ENCODE measurements around the gene CHN1.
A peak's percentile ranks its signal among the peaks of the same experiment; 100 is the strongest.

Gene CHN1

DNA sequence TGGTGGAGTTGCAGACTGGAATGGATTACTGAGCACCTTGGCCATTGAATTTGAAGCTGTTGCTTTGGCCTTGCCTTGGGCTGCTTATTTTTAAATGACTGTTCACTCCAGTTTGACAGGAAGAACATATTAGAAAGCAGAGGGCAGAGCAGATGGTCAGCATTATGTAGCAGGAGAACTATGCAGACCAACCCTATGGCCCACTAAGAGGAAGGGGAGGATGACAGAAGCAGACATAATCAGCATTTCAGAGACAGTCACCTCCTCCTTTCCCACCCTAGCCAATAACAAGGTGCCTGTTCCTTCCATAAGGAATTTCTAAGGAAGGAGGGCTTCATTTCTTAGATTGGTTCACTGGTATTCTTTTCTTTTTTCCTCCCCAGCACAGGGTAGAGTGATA lies 243.3 kb downstream of the CHN1 start:
- in situ Hi-C loops (cut with HindIII; ENCODE audit: low sequenced_read_pairs) = no loop called here
- no peak overlapping the region for H3K4me3 ChIP-seq (ENCODE audit: low read depth, low read length)

DNA sequence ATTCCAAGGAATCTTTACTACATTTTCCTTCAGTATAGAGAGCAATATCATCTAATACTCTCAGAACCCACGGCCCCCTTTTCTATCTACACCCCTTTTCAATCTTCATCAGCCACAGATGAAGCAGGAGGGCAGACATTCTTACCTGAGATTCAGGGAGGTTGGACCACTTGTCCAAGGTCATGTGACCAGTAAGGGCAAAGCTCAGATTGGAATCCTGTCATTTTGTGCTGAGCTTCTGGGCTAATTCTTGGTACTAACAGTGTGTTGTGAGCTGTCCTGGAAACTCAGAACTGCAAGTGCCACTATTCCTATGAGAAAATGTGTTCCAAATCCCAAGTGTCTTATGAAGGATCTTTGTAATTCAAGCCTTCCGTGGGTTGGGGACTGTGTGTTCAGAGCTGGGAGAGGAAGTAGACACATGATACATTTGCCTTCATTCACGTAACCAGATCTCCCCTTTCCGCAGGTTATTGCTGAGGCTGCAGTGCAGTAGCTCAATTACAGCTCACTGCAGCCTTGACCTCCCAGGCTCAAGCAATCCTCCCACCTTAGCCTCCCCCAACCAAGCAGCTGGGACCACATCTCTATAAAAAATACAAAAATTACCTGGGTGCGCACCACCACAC lies 244.2 kb downstream of the CHN1 start:
- in situ Hi-C loops (cut with HindIII; ENCODE audit: low sequenced_read_pairs) = no loop called here
- H3K4me3 ChIP-seq (ENCODE audit: low read depth, low read length) = no peak overlapping the region
- TF ChIP-seq, protein P1, sequence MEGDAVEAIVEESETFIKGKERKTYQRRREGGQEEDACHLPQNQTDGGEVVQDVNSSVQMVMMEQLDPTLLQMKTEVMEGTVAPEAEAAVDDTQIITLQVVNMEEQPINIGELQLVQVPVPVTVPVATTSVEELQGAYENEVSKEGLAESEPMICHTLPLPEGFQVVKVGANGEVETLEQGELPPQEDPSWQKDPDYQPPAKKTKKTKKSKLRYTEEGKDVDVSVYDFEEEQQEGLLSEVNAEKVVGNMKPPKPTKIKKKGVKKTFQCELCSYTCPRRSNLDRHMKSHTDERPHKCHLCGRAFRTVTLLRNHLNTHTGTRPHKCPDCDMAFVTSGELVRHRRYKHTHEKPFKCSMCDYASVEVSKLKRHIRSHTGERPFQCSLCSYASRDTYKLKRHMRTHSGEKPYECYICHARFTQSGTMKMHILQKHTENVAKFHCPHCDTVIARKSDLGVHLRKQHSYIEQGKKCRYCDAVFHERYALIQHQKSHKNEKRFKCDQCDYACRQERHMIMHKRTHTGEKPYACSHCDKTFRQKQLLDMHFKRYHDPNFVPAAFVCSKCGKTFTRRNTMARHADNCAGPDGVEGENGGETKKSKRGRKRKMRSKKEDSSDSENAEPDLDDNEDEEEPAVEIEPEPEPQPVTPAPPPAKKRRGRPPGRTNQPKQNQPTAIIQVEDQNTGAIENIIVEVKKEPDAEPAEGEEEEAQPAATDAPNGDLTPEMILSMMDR (IDR thresholded peaks at IDR 0.05; ENCODE audit: low read depth, low read length) = no peak
- no peak for DNase-seq (ENCODE audit: low read depth, low spot score)

More for the DNA sequence above, 243.3 kb downstream of the CHN1 start:
- no peak for DNase-seq (ENCODE audit: low read depth, low spot score)
- TF ChIP-seq, protein P1 (IDR thresholded peaks at IDR 0.05; ENCODE audit: low read depth, low read length) = no peak

DNA sequence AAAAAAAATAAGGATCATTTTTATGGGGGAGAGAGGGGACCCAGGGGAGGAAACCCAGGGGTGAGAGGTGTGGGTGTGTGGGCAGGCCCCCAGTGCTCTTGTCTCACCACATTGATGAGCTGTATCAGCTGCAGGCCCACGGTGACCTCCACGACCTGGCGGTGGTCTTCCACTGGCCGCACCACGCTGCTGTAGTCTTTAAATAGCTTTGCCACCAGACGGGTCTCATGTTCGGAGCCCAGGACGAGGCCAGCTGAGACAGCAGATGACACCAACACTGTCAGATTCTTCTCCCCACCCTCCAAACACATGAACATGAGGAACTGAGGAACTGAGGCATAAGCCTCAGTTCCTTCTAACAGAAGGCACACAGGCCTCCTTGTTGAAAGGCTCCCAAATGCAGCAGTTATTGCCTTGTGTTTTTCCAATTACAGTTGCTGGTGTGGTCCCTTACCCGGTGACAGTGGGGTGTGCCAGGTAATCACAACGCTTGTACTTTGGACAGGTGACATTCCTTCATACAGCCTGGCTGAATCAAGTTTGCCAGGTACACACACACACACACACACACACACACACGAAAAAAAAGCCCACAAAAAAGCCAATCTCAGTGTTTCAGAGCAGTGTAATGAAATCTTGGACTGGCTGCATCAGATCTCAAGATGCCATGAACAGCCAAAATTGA lies 245.7 kb downstream of the CHN1 start:
- in situ Hi-C loops (cut with HindIII; ENCODE audit: low sequenced_read_pairs) = no loop called here
- no peak overlapping the region for H3K4me3 ChIP-seq (ENCODE audit: low read depth, low read length)
- TF ChIP-seq, protein P1 (IDR thresholded peaks at IDR 0.05; ENCODE audit: low read depth, low read length) = no peak
- DNase-seq (ENCODE audit: low read depth, low spot score) = no peak

DNA sequence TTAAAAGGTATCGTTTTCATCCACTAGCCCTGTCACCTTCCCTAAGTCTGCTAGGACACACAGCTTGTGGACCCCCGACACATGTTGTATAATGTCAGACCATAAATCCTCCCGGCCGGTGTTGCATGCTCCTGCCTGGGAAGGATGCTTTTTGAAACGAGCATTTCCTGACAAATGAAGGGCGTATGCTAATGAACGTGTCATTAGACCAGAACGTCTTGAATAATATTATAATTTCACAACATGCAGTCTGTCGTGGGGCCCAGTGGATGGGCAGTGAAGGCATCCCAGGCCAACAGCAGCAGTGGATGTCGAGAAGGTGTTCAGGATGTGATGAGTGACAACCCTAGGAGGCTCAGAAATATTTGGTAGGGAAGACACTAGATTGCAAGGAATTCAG lies 248.4 kb downstream of the CHN1 start:
- in situ Hi-C loops (cut with HindIII; ENCODE audit: low sequenced_read_pairs) = no loop called here
- H3K4me3 ChIP-seq (ENCODE audit: low read depth, low read length) = no peak overlapping the region
- no peak for DNase-seq (ENCODE audit: low read depth, low spot score)
- TF ChIP-seq, protein P1 (IDR thresholded peaks at IDR 0.05; ENCODE audit: low read depth, low read length) = no peak

DNA sequence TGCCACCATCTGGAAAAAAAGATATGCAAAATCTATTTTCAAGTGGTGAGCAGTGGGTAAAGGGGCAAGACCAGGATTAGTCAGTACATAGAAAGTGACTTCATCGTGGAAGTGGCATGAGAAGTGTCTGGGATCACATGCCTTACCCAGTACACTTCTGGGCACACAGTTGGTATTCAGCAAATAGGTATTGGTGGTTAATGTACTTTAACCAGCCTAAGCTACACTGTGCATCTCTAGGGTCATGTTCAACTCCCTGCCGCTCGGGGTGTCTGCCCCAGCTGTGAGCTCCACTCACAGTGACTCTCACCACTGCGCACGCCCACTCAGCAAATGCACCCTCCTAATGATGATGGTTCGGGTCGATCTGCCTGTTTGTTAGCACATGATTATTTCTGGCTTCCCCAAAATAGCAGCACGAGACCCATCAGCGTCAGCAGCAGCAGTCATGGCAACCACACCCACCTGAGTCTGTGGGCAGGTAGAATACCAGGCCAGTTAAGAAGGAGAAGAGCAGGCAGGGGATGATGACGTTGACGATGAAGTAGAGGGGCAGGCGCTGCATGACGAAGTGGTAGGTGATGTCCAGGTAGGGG lies 252.0 kb downstream of the CHN1 start:
- TF ChIP-seq, protein P1 (IDR thresholded peaks at IDR 0.05; ENCODE audit: low read depth, low read length) = no peak

DNA sequence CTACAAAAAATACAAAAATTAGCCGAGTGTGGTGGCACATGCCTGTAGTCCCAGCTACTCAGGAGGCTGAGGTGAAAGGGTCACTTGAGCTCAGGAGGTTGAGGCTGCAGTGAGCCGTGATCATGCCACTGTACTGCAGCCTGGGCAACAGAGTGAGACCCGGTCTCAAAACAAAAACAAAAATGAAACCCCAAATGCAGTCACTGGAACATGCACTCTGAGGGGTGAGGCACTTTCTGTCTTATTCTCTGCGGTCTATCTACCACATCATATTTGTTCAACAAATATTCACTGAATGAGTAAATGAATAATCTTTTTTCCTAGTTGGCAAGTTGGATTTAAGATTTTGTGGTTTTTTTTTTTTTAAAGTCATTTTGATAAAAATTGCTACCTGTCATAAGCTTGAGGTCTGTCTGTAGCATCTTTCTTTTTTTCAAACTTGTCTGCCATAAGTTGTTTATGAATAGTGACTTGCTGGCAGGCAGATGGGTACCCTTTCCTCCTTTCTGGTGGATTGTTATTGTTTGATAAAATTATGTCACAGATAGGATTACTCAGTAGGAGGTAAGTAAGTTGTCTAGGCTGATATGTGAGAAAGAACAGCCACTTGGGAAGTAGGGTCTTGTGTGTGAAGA lies 252.7 kb downstream of the CHN1 start:
- H3K4me3 ChIP-seq (ENCODE audit: low read depth, low read length) = no peak overlapping the region
- in situ Hi-C loops (cut with HindIII; ENCODE audit: low sequenced_read_pairs) = no loop called here
- DNase-seq (ENCODE audit: low read depth, low spot score) = peak; percentile 54
- TF ChIP-seq, protein P1 (IDR thresholded peaks at IDR 0.05; ENCODE audit: low read depth, low read length) = no peak

More for the DNA sequence above, 252.0 kb downstream of the CHN1 start:
- in situ Hi-C loops (cut with HindIII; ENCODE audit: low sequenced_read_pairs) = no loop called here
- no peak for DNase-seq (ENCODE audit: low read depth, low spot score)
- H3K4me3 ChIP-seq (ENCODE audit: low read depth, low read length) = no peak overlapping the region
